Activated T-helper 2 cell treated with anti-CD3 and anti-CD28 coated beads, Interferon-gamma antibody, Interleukin-2, Interleukin-4, amounts not matched to agents 10 μg/mL and 5 μg/mL and 100 μg/mL, durations not matched to agents 14 hours and 24 hours and 36 hours (primary cell): ENCODE data around the gene SDHB. TPM values are rescaled to one million over a fixed set of nuclear protein-coding genes. Genes with fewer than 3 reads are reported as not detected.
"Not testable (repeated sequence)": the region's sequence is repeated elsewhere in the genome, so short reads cannot be mapped to it uniquely, and the experiment has no call there.

Source experiments
- DNase-seq: peaks from one replicate; pipeline ENCODE4 v3.0.0; 2021; ENCODE audit warnings: low spot score
- H3K27ac Mint-ChIP-seq: one replicate; pipeline ENCODE4 v1.8.0; 2021; ENCODE audit warnings: mixed read lengths
- H3K27me3 Mint-ChIP-seq: one replicate; pipeline ENCODE4 v1.8.0; 2021; ENCODE audit warnings: low read depth, mixed read lengths
- H3K36me3 Mint-ChIP-seq: one replicate; pipeline ENCODE4 v1.8.0; 2021; ENCODE audit warnings: low read depth, mixed read lengths
- H3K4me1 Mint-ChIP-seq: one replicate; pipeline ENCODE4 v1.8.0; 2021; ENCODE audit warnings: low read depth, mixed read lengths
- H3K4me3 Mint-ChIP-seq: one replicate; pipeline ENCODE4 v1.8.0; 2021; ENCODE audit warnings: low read depth, mild to moderate bottlenecking, moderate library complexity, mixed read lengths
- H3K9me3 Mint-ChIP-seq: one replicate; pipeline ENCODE4 v1.8.0; 2021; ENCODE audit warnings: mixed read lengths
- intact Hi-C: fragments of 100-400 bp; cut with micrococcal nuclease; formaldehyde crosslinking; loops from one replicate; pipeline ENCODE4 v1.15.1; 2023
- total RNA-seq: library from RNA; stranded (reverse); gene quantifications from 2 replicates; pipeline ENCODE4 v1.2.3, GENCODE V29; 2022

The SDHB gene
- total RNA-seq, 1 donor from 2014 or later: 117 TPM

GRCh38 chr1:17068789-17069188 lies 15.0 kb upstream of the SDHB start:
- intact Hi-C loops: no loop called here
- H3K9me3 Mint-ChIP-seq: no peaks in the 10 kb centered on the region
- no peaks in the 10 kb centered on the region for H3K36me3 Mint-ChIP-seq
- H3K4me3 Mint-ChIP-seq: no peak overlapping the region
- H3K27me3 Mint-ChIP-seq: no peaks in the 10 kb centered on the region
- no peak for DNase-seq
- no peaks in the 10 kb centered on the region for H3K4me1 Mint-ChIP-seq
- no peak overlapping the region for H3K27ac Mint-ChIP-seq

DNA sequence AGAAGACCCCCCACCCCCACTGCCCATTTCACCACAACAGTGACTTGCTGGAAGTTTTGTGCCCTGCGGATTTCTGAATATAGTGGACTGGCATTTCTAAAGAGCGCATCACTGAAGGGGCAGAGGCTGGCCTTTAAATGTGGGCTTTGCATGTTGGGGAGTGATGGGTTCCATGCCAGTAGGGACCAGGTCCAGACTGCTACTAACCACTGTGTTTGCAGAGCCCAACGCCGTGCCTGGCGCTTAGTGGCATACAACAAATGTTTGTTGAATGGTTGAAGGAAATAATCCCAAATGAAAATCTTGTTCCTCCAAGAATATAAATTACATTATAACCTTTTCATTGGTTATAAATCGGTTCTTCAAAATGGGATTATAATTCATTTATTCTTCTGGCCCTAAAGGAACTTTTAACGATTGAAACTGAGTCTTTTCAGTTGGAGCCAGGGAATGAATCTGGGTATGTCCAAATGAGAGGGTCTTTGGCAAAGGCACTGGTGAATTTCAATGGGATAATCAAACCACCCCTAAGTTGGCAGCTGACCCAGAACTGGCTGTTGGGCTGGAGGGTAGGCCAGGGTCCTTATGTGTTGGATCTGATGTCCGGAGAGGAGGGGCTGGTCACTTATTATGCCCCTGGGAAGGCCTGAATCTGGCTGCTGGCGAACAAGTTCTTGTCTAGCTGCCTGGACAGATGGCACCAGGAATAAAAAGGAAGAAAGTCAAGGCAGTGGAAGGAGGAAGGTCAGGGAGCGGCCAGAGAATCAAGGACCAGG lies 13.8 kb upstream of the SDHB start:
- no peaks in the 10 kb centered on the region for H3K36me3 Mint-ChIP-seq
- H3K27me3 Mint-ChIP-seq: no peaks in the 10 kb centered on the region
- intact Hi-C loops: no loop called here

GRCh38 chr1:17067069-17067426 lies 13.2 kb upstream of the SDHB start:
- Mint-ChIP-seq H3K27me3 (no peaks in the 10 kb centered on the region), H3K9me3 (no peaks in the 10 kb centered on the region), H3K4me1 (peaks cover 6% of the 10 kb centered on the region), H3K27ac (no peak overlapping the region), H3K36me3 (no peaks in the 10 kb centered on the region), H3K4me3 (no peak overlapping the region)
- no peak for DNase-seq
- intact Hi-C loops: no loop called here

More for the DNA sequence above, 13.8 kb upstream of the SDHB start:
- Mint-ChIP-seq H3K9me3 (no peaks in the 10 kb centered on the region), H3K27ac (no peak overlapping the region), H3K4me3 (no peak overlapping the region), H3K4me1 (peaks cover 4% of the 10 kb centered on the region)
- no peak for DNase-seq

GRCh38 chr1:17066361-17067068 lies 12.7 kb upstream of the SDHB start:
- H3K36me3 Mint-ChIP-seq: no peaks in the 10 kb centered on the region
- no peak overlapping the region for H3K4me3 Mint-ChIP-seq
- no peaks in the 10 kb centered on the region for H3K9me3 Mint-ChIP-seq
- H3K27me3 Mint-ChIP-seq: no peaks in the 10 kb centered on the region
- intact Hi-C loops: no loop called here
- H3K27ac Mint-ChIP-seq: no peak overlapping the region
- DNase-seq: no peak
- H3K4me1 Mint-ChIP-seq: peaks cover 6% of the 10 kb centered on the region

DNA sequence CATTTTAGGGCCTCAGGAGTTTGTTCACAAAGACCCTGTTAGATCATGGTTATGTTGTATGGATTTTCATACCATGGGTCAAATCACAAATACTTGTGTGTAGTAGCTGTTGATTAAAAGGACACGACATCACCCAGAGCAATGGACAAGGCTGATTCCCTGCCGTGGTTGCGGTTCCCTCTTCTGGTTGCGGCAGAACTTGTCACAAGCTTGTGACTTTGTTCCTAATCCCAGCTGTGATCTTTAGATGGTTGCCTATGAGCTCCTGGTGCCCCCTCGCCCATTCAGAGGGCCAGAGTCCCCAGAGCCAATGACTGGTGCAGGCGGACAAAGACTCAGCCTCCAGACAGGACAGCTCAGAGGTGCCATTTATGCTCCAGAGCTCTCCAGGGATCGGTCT lies 11.8 kb upstream of the SDHB start:
- Mint-ChIP-seq H3K36me3 (no peaks in the 10 kb centered on the region), H3K27ac (no peak overlapping the region), H3K4me1 (peaks cover 6% of the 10 kb centered on the region), H3K4me3 (no peak overlapping the region), H3K27me3 (no peaks in the 10 kb centered on the region), H3K9me3 (no peaks in the 10 kb centered on the region)
- intact Hi-C loops: no loop called here
- DNase-seq: no peak

DNA sequence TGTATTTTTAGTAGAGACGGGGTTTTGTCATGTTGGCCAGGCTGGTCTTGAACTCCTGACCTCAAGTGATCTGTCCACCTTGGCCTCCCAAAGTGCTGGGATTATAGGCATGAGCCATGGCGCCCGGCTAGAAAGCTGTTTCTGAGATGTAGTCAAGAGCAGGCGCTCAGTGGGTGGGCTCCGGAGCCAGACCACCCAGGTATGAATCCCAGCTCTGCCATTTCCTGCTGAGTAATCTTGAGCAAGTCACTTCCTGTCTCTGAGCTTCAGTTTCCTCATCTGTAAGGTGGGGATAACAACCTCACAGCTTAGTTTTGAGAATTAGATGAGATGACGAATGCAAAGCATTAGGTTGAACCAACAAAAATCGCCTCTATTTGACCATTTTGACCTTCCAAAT lies 8.9 kb upstream of the SDHB start:
- H3K36me3 Mint-ChIP-seq, H3K27me3 Mint-ChIP-seq, H3K27ac Mint-ChIP-seq, H3K4me1 Mint-ChIP-seq, DNase-seq, H3K9me3 Mint-ChIP-seq, intact Hi-C loops, H3K4me3 Mint-ChIP-seq: not testable (repeated sequence)

- Mint-ChIP-seq H3K27ac (no peak overlapping the region), H3K4me1 (peaks cover 6% of the 10 kb centered on the region), H3K27me3 (peaks cover 7% of the 10 kb centered on the region)
Observed at GRCh38 chr1:17061892-17062291, 8.1 kb upstream of the SDHB start.

GRCh38 chr1:17061486-17061885 lies 7.7 kb upstream of the SDHB start:
- intact Hi-C loops: no loop called here
- Mint-ChIP-seq H3K27me3 (peaks cover 7% of the 10 kb centered on the region), H3K9me3 (no peaks in the 10 kb centered on the region), H3K4me1 (peaks cover 6% of the 10 kb centered on the region), H3K27ac (no peak overlapping the region), H3K36me3 (no peaks in the 10 kb centered on the region), H3K4me3 (no peak overlapping the region)
- DNase-seq: no peak

More at GRCh38 chr1:17061892-17062291, 8.1 kb upstream of the SDHB start:
- H3K9me3 Mint-ChIP-seq: no peaks in the 10 kb centered on the region
- DNase-seq: no peak
- H3K4me3 Mint-ChIP-seq: no peak overlapping the region
- intact Hi-C loops: no loop called here
- H3K36me3 Mint-ChIP-seq: no peaks in the 10 kb centered on the region

GRCh38 chr1:17060306-17060749 lies 6.5 kb upstream of the SDHB start:
- peaks cover 7% of the 10 kb centered on the region for H3K27me3 Mint-ChIP-seq
- no peaks in the 10 kb centered on the region for H3K36me3 Mint-ChIP-seq
- H3K4me1 Mint-ChIP-seq: peaks cover 6% of the 10 kb centered on the region
- intact Hi-C loops: no loop called here
- H3K9me3 Mint-ChIP-seq: no peaks in the 10 kb centered on the region
- no peak for DNase-seq
- H3K4me3 Mint-ChIP-seq: no peak overlapping the region
- H3K27ac Mint-ChIP-seq: no peak overlapping the region

DNA sequence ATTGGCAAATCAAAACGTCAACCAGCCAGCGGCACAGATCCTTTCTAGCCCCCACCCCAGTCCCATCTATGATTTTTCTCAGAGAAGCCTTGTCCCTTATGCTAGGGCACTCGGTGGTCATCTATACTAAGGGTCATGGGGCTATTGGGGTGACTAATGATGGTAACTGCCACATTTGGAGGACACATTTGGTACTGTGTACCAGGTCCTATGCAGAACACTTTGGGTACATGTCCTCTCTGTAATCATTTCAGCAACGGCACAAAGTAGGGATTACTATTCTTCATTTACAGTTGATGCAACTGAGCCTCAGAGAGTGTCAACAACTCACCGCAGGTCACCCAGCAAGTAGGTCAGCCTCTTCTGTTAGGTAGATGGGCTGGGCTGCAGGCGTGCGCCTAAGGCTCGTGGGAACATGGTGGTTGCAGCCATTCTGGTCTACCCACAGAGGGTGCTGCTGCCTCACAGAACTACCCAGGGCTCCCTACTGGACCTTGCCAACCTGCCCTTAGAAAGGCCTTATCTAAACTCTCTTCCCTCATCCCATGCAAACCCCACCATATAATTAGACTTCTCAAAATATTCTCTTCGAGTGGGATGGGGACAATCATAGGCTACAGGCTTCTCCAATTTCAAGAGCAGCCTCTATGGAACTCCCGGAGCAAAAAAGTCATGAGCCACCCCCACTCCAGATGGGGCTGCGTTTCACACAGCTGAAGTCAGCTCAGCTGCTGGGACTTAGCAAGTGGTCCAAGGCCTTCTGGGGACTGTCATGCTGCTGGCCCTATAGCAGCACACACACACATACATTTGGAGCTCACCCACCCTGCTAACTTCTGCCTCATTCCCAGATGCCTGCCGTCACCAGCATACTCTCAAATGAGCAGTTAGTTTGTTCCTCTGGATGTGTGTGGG lies 5.8 kb upstream of the SDHB start:
- no peaks in the 10 kb centered on the region for H3K9me3 Mint-ChIP-seq
- H3K4me1 Mint-ChIP-seq: peaks cover 6% of the 10 kb centered on the region
- no peak for DNase-seq
- H3K27ac Mint-ChIP-seq: no peak overlapping the region
- peaks cover 7% of the 10 kb centered on the region for H3K27me3 Mint-ChIP-seq
- H3K36me3 Mint-ChIP-seq: no peaks in the 10 kb centered on the region
- intact Hi-C loops: no loop called here
- no peak overlapping the region for H3K4me3 Mint-ChIP-seq

DNA sequence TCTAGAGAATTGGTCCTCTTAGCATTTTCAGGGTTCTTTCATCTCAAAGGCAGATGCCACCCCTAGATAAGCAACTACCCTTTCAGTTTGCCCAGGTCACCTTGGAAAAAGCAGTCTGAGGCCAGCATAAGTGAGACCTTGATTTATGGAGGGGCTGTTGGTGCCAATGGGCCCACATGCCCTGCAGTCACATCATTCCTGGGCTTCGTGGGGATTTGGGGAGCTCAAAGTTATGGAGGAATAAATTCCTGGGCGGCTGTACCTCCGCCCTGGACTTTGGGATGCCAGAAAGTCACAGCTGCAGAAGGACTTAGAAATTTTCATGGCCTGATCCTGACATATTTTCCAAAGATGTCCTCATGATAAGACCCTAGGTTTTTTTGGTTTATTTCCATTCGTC lies 2.7 kb upstream of the SDHB start:
- intact Hi-C loops: no loop called here
- peaks cover 3% of the 10 kb centered on the region for H3K36me3 Mint-ChIP-seq
- H3K4me1 Mint-ChIP-seq: peaks cover 7% of the 10 kb centered on the region

DNA sequence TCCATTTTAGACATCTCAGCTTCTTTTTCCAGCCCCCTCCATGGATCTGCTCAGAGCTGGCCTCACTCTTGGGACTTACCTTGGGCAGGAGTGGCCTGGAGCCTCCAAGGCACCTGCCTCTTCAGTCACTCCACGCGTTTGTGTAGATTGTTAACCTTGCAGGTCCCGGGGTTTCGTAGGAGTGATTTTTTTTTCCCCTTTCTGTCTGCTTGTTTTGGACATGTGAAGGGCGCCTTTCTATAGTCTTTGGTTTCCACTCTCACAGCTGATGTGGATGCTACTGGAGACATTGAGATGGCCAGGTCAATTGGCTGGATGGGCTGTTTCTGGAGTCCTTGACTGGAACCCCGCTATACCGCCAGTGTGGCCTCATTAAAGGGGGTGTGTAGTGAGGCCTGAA lies 2.0 kb upstream of the SDHB start:
- Mint-ChIP-seq H3K9me3 (no peaks in the 10 kb centered on the region), H3K4me3 (no peak overlapping the region), H3K27ac (no peak overlapping the region), H3K4me1 (peaks cover 12% of the 10 kb centered on the region), H3K36me3 (peaks cover 11% of the 10 kb centered on the region), H3K27me3 (peaks cover 7% of the 10 kb centered on the region)
- intact Hi-C loops: loop anchor here (2.0 kb wide), 1 partner anchor 95 kb away; no protein-coding TSS in a partner anchor
- no peak for DNase-seq

More for the DNA sequence above, 2.7 kb upstream of the SDHB start:
- H3K27ac Mint-ChIP-seq: no peak overlapping the region
- H3K4me3 Mint-ChIP-seq: no peak overlapping the region
- H3K9me3 Mint-ChIP-seq: no peaks in the 10 kb centered on the region
- peaks cover 7% of the 10 kb centered on the region for H3K27me3 Mint-ChIP-seq
- no peak for DNase-seq
